Measurements from ENCODE around the gene RRP12.

GRCh38 chr10:97407211-97407951, 6.2 kb upstream of the RRP12 start:
- TF ChIP-seq, protein P1, sequence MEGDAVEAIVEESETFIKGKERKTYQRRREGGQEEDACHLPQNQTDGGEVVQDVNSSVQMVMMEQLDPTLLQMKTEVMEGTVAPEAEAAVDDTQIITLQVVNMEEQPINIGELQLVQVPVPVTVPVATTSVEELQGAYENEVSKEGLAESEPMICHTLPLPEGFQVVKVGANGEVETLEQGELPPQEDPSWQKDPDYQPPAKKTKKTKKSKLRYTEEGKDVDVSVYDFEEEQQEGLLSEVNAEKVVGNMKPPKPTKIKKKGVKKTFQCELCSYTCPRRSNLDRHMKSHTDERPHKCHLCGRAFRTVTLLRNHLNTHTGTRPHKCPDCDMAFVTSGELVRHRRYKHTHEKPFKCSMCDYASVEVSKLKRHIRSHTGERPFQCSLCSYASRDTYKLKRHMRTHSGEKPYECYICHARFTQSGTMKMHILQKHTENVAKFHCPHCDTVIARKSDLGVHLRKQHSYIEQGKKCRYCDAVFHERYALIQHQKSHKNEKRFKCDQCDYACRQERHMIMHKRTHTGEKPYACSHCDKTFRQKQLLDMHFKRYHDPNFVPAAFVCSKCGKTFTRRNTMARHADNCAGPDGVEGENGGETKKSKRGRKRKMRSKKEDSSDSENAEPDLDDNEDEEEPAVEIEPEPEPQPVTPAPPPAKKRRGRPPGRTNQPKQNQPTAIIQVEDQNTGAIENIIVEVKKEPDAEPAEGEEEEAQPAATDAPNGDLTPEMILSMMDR (IDR thresholded peaks at IDR 0.05) = peak; percentile 66 to 87 (median 82)
- TF ChIP-seq POLR2A (IDR thresholded peaks at IDR 0.05) = peak in 1 of 4 donors; percentile 13
